Astrocyte (in vitro differentiated cells and primary cell): ENCODE measurements around the gene LMF1. TPM values are rescaled to one million over a fixed set of nuclear protein-coding genes. Genes with fewer than 3 reads are reported as not detected.

Source experiments
- DNase-seq: peaks from one replicate; pipeline ENCODE4 v3.0.0-alpha.2; 2010; ENCODE audit warnings: low read depth
- FAIRE-seq: peaks from 2 replicates; lab custom pipeline; 2011; peaks lifted over from hg19 to GRCh38; lab: Jason Lieb, UNC
- H2AFZ ChIP-seq: 2 replicates; pipeline ENCODE4 v1.6.0; 2012; ENCODE audit warnings: low read depth, low read length, inconsistent platforms
- H3K27ac ChIP-seq: 2 replicates; pipeline ENCODE4 v1.5.1; 2011; ENCODE audit warnings: low read depth, low read length, inconsistent platforms
- H3K27me3 ChIP-seq: 2 replicates; pipeline ENCODE4 v1.6.0; 2011; ENCODE audit warnings: low read length, inconsistent platforms; ENCODE audit not compliant: insufficient read depth
- H3K36me3 ChIP-seq: 2 replicates; pipeline ENCODE4 v1.5.1; 2011; ENCODE audit warnings: low read length, inconsistent platforms; ENCODE audit not compliant: insufficient read depth
- H3K4me1 ChIP-seq: 2 replicates; pipeline ENCODE4 v1.5.1; 2011; ENCODE audit warnings: low read length, inconsistent platforms; ENCODE audit not compliant: insufficient read depth
- H3K4me2 ChIP-seq: 2 replicates; pipeline ENCODE4 v1.6.0; 2012; ENCODE audit warnings: low read length, inconsistent platforms
- H3K4me3 ChIP-seq: 2 replicates; pipeline ENCODE4 v1.5.1; 2011; ENCODE audit warnings: low read depth, mild to moderate bottlenecking, low read length, inconsistent platforms; ENCODE audit not compliant: insufficient read depth
- H3K79me2 ChIP-seq: 2 replicates; pipeline ENCODE4 v1.6.0; 2012; ENCODE audit warnings: mild to moderate bottlenecking, low read length, inconsistent platforms; ENCODE audit not compliant: insufficient read depth
- H3K9ac ChIP-seq: 2 replicates; pipeline ENCODE4 v1.6.0; 2012; ENCODE audit warnings: mild to moderate bottlenecking, low read length, inconsistent platforms
- H3K9me3 ChIP-seq: 2 replicates; pipeline ENCODE4 v1.5.1; 2012; ENCODE audit warnings: low read depth, mild to moderate bottlenecking, low read length, inconsistent platforms; ENCODE audit not compliant: insufficient read depth
- H4K20me1 ChIP-seq: 2 replicates; pipeline ENCODE4 v1.6.0; 2012; ENCODE audit warnings: low read length, inconsistent platforms; ENCODE audit not compliant: insufficient read depth
- H3K27ac Mint-ChIP-seq: one replicate; pipeline ENCODE4 v1.8.0; 2021; ENCODE audit warnings: mild to moderate bottlenecking, mixed read lengths; ENCODE audit not compliant: unreplicated experiment
- H3K27me3 Mint-ChIP-seq: one replicate; pipeline ENCODE4 v1.8.0; 2021; ENCODE audit warnings: low read depth, mixed read lengths; ENCODE audit not compliant: unreplicated experiment
- H3K36me3 Mint-ChIP-seq: one replicate; pipeline ENCODE4 v1.8.0; 2021; ENCODE audit warnings: low read depth, mixed read lengths; ENCODE audit not compliant: unreplicated experiment
- H3K4me1 Mint-ChIP-seq: one replicate; pipeline ENCODE4 v1.8.0; 2021; ENCODE audit warnings: low read depth, mixed read lengths; ENCODE audit not compliant: unreplicated experiment
- H3K4me3 Mint-ChIP-seq: one replicate; pipeline ENCODE4 v1.8.0; 2021; ENCODE audit warnings: mild to moderate bottlenecking, moderate library complexity, mixed read lengths; ENCODE audit not compliant: unreplicated experiment
- H3K9me3 Mint-ChIP-seq: one replicate; pipeline ENCODE4 v1.8.0; 2021; ENCODE audit warnings: mild to moderate bottlenecking, mixed read lengths; ENCODE audit not compliant: unreplicated experiment
- CTCF ChIP-seq: IDR thresholded peaks from 2 replicates; pipeline ENCODE4 v1.5.1; 2011; ENCODE audit warnings: low read depth, mild to moderate bottlenecking, inconsistent platforms, low read length, moderate library complexity; ENCODE audit not compliant: insufficient read depth
- EZH2 ChIP-seq: IDR thresholded peaks from 2 replicates; pipeline ENCODE4 v1.6.1; 2012; ENCODE audit warnings: mild to moderate bottlenecking, low read length, inconsistent platforms; ENCODE audit not compliant: insufficient read depth
- total RNA-seq: library from RNA; stranded (reverse); gene quantifications from 2 replicates; pipeline ENCODE4 v1.2.1, GENCODE V29; 2021

Gene LMF1
- total RNA-seq, 1 donor from 2014 or later = 12.6 TPM

DNA sequence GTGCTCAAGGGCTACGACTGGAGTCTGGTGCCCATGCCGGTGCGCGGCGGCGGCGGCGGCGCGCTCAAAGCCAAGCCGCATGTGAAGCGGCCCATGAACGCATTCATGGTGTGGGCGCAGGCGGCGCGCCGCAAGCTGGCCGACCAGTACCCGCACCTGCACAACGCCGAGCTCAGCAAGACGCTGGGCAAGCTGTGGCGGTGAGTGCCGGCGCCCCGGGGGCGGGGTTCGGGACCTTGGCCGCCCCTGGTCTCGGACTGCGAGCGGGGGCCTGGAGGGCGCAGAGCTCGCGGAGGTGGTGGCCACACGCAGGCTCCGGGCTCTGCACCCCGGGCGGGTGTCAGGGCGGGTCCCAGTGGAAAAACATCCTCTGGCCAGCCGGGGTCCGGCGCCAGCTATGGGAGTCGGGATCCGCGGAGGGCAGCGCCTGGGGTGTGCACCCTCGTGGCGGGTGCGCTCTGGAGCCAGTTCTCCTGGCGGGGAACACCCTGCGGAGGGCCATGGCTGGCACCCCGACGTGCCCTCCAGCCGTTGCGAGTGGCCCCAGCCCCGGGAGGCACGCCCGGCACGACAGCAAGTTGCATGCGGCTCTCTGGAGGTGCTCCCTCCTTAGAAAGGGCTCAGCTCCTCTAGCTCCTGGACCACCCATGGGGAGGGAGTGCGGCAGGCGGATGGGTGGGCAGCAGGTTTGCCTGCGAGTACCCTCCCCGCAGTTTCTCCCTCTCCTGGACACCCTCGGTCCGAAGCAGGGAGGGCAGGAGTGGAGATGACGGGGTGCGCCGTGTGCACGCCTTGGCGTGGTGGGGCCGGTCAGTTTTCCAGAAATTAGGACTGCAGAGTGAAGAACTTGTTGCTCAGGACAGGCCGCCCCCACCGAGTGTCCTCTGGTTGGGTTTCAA, 11.6 kb upstream of the LMF1 start:
- H3K9me3 ChIP-seq = no peaks in the 10 kb centered on the region
- DNase-seq (no peak), FAIRE-seq (no peak)
- H3K9ac ChIP-seq = no peak overlapping the region
- no peaks in the 10 kb centered on the region for H3K4me1 Mint-ChIP-seq
- H3K27ac Mint-ChIP-seq = no peak overlapping the region
- H3K27me3 Mint-ChIP-seq = peaks cover 29% of the 10 kb centered on the region
- H3K27ac ChIP-seq = no peak overlapping the region
- H3K27me3 ChIP-seq = peaks cover 48% of the 10 kb centered on the region
- H2AFZ ChIP-seq = no peak overlapping the region
- H4K20me1 ChIP-seq = no peaks in the 10 kb centered on the region
- no peaks in the 10 kb centered on the region for H3K4me1 ChIP-seq
- no peak overlapping the region for H3K4me2 ChIP-seq
- no peaks in the 10 kb centered on the region for H3K36me3 ChIP-seq
- H3K4me3 Mint-ChIP-seq = peak overlapping the region; percentile 74
- no peaks in the 10 kb centered on the region for H3K79me2 ChIP-seq
- H3K9me3 Mint-ChIP-seq = no peaks in the 10 kb centered on the region
- no peak for TF ChIP-seq CTCF
- peak; percentile 100 for TF ChIP-seq EZH2
- no peaks in the 10 kb centered on the region for H3K36me3 Mint-ChIP-seq
- no peak overlapping the region for H3K4me3 ChIP-seq

DNA sequence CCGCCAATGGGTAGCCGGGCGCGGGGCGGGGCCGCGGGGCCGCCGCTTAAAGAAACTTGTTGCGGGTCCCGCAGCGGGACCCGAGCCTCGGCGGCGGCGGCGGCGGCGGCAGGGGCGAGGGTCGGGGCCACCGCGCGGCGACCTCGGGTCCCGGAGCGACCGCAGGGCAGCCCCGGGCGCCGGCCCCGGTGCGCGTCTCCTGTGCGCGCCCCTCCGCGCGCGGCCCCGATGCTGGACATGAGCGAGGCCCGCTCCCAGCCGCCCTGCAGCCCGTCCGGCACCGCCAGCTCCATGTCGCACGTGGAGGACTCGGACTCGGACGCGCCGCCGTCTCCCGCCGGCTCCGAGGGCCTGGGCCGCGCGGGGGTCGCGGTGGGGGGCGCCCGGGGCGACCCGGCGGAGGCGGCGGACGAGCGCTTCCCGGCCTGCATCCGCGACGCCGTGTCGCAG, 10.9 kb upstream of the LMF1 start, which contains the start of gene SOX8:
SOX8 (plus strand) TSS at position 76 of the 450 bp plus-strand sequence; CDS start at position 229, 153 bp downstream.
- Histone ChIP-seq H3K27ac (no peak within 1 kb of the TSS), H3K4me1 (no peaks in the 10 kb centered on the region), H3K4me3 (no peak within 1 kb of the TSS), H3K79me2 (no peaks in the 10 kb centered on the region), H3K9ac (no peak within 1 kb of the TSS), H2AFZ (peak within 1 kb of the TSS; percentile 18), H3K36me3 (no peaks in the 10 kb centered on the region), H3K9me3 (no peaks in the 10 kb centered on the region), H3K4me2 (peak within 1 kb of the TSS; percentile 77), H3K27me3 (peaks cover 43% of the 10 kb centered on the region), H4K20me1 (no peaks in the 10 kb centered on the region)
- H3K4me3 Mint-ChIP-seq = peak within 1 kb of the TSS; percentile 81
- H3K9me3 Mint-ChIP-seq = no peaks in the 10 kb centered on the region
- TF ChIP-seq CTCF (no peak), EZH2 (no peak)
- H3K36me3 Mint-ChIP-seq = no peaks in the 10 kb centered on the region
- DNase-seq = no peak
- no peak within 1 kb of the TSS for H3K27ac Mint-ChIP-seq
- H3K27me3 Mint-ChIP-seq = peaks cover 30% of the 10 kb centered on the region
- no peak for FAIRE-seq
- H3K4me1 Mint-ChIP-seq = no peaks in the 10 kb centered on the region

- Mint-ChIP-seq H3K4me1 (no peaks in the 10 kb centered on the region), H3K27ac (no peak overlapping the region), H3K27me3 (peaks cover 26% of the 10 kb centered on the region), H3K36me3 (no peaks in the 10 kb centered on the region), H3K4me3 (no peak overlapping the region), H3K9me3 (peaks cover 2% of the 10 kb centered on the region)
- no peaks in the 10 kb centered on the region for H3K9me3 ChIP-seq
- H3K27ac ChIP-seq = no peak overlapping the region
- no peaks in the 10 kb centered on the region for H3K36me3 ChIP-seq
- H3K4me1 ChIP-seq = no peaks in the 10 kb centered on the region
- H3K27me3 ChIP-seq = peaks cover 40% of the 10 kb centered on the region
- no peak overlapping the region for H3K4me3 ChIP-seq
- H3K4me2 ChIP-seq = peak overlapping the region; percentile 77
- no peak for FAIRE-seq
- H4K20me1 ChIP-seq = no peaks in the 10 kb centered on the region
- DNase-seq = no peak
- TF ChIP-seq CTCF (no peak), EZH2 (no peak)
- no peak overlapping the region for H2AFZ ChIP-seq
- no peaks in the 10 kb centered on the region for H3K79me2 ChIP-seq
- H3K9ac ChIP-seq = no peak overlapping the region
Measured at GRCh38 chr16:980595-980854, 9.7 kb upstream of the LMF1 start.
